Calu3 (cell line): ENCODE results near the gene ALDH9A1. TPM values are rescaled to one million over a fixed set of nuclear protein-coding genes. Genes with fewer than 3 reads are reported as not detected.

ENCODE experiments used
- BruUV-seq: library from RNA; stranded (reverse); fragments of 400-500 nt; replicated peaks from 2 replicates; lab custom pipeline; 2021; lab: Mats Ljungman, UMichigan
- CTCF ChIA-PET: fragments of 300-600 bp; sonication (Branson Sonifier 250); formaldehyde crosslinking; loops from one replicate; lab custom pipeline; 2022; ENCODE audit warnings: antibody characterized with exemption; lab: Charles Lee
- DNase-seq: peaks from one replicate; pipeline ENCODE4 v3.0.0; 2022
- H3K27ac Mint-ChIP-seq: one replicate; pipeline ENCODE4 v1.8.0; 2022; ENCODE audit warnings: mixed read lengths; ENCODE audit not compliant: unreplicated experiment
- H3K27me3 Mint-ChIP-seq: one replicate; pipeline ENCODE4 v1.8.0; 2022; ENCODE audit warnings: mixed read lengths; ENCODE audit not compliant: unreplicated experiment
- H3K36me3 Mint-ChIP-seq: one replicate; pipeline ENCODE4 v1.8.0; 2022; ENCODE audit warnings: mild to moderate bottlenecking, moderate library complexity, mixed read lengths; ENCODE audit not compliant: insufficient read depth, unreplicated experiment
- H3K4me1 Mint-ChIP-seq: one replicate; pipeline ENCODE4 v1.8.0; 2022; ENCODE audit warnings: mild to moderate bottlenecking, low read depth, mixed read lengths; ENCODE audit not compliant: unreplicated experiment
- H3K4me3 Mint-ChIP-seq: one replicate; pipeline ENCODE4 v1.8.0; 2022; ENCODE audit warnings: mild to moderate bottlenecking, low read depth, moderate library complexity, mixed read lengths; ENCODE audit not compliant: unreplicated experiment
- H3K9me3 Mint-ChIP-seq: one replicate; pipeline ENCODE4 v1.8.0; 2022; ENCODE audit warnings: low read depth, mixed read lengths; ENCODE audit not compliant: unreplicated experiment
- CTCF ChIP-seq: fragments of 200-600 bp; IDR thresholded peaks from one replicate; pipeline ENCODE4 v1.8.0; 2022; ENCODE audit warnings: antibody characterized with exemption; ENCODE audit not compliant: unreplicated experiment
- intact Hi-C: fragments of 100-400 bp; cut with micrococcal nuclease; formaldehyde crosslinking; loops from one replicate; pipeline ENCODE4 v1.10.0; 2022; ENCODE audit not compliant: unreplicated experiment
- total RNA-seq: library from RNA; stranded (reverse); gene quantifications from 2 replicates; pipeline ENCODE4 v1.2.3, GENCODE V29; 2022

Gene ALDH9A1
- total RNA-seq, 1 experiment from 2014 or later: 57.0 TPM

- BruUV-seq: no TSS peak
- CTCF ChIA-PET: interaction anchor here (0.7 kb wide), 1 partner anchor 1285 kb away, joined by 3 read pairs; no protein-coding TSS in a partner anchor
- intact Hi-C loops: loop anchor here (5.0 kb wide), 2 partner anchors 48 to 257 kb away; partner anchors contain the start of gene ALDH9A1
- H3K4me3 Mint-ChIP-seq: no peak overlapping the region
- no peaks in the 10 kb centered on the region for H3K9me3 Mint-ChIP-seq
- no peak for DNase-seq
- peaks cover 32% of the 10 kb centered on the region for H3K4me1 Mint-ChIP-seq
- no peak for TF ChIP-seq CTCF
- H3K27ac Mint-ChIP-seq: no peak overlapping the region
- peaks cover 5% of the 10 kb centered on the region for H3K36me3 Mint-ChIP-seq
- no peaks in the 10 kb centered on the region for H3K27me3 Mint-ChIP-seq
These were observed 49.3 kb downstream of the ALDH9A1 start for GRCh38 chr1:165648919-165649572.

- H3K36me3 Mint-ChIP-seq: peaks cover 5% of the 10 kb centered on the region
- intact Hi-C loops: loop anchor here (5.0 kb wide), 2 partner anchors 49 to 256 kb away; partner anchors contain the start of gene ALDH9A1
- no peaks in the 10 kb centered on the region for H3K27me3 Mint-ChIP-seq
- DNase-seq: no peak
- peaks cover 32% of the 10 kb centered on the region for H3K4me1 Mint-ChIP-seq
- TF ChIP-seq CTCF: no peak
- CTCF ChIA-PET: interaction anchor here (0.7 to 1.1 kb wide), 2 partner anchors 10 to 50 kb away, joined by 3 read pairs; no protein-coding TSS in a partner anchor
- H3K27ac Mint-ChIP-seq: no peak overlapping the region
- no peak overlapping the region for H3K4me3 Mint-ChIP-seq
- H3K9me3 Mint-ChIP-seq: no peaks in the 10 kb centered on the region
- no TSS peak for BruUV-seq
These were observed 50.4 kb downstream of the ALDH9A1 start for GRCh38 chr1:165647970-165648369.

- no TSS peak for BruUV-seq
- Mint-ChIP-seq H3K9me3 (no peaks in the 10 kb centered on the region), H3K36me3 (peaks cover 5% of the 10 kb centered on the region), H3K4me3 (no peak overlapping the region), H3K27me3 (no peaks in the 10 kb centered on the region), H3K27ac (no peak overlapping the region), H3K4me1 (peaks cover 32% of the 10 kb centered on the region)
- no peak for DNase-seq
- intact Hi-C loops: loop anchor here (5.0 kb wide), 2 partner anchors 50 to 255 kb away; partner anchors contain the start of gene ALDH9A1
- TF ChIP-seq CTCF: no peak
- CTCF ChIA-PET: interaction anchor here (0.7 to 1.1 kb wide), 3 partner anchors 10 to 473 kb away, joined by 3 read pairs; no protein-coding TSS in a partner anchor
These were observed 50.8 kb downstream of the ALDH9A1 start for GRCh38 chr1:165647517-165647916.

- H3K27ac Mint-ChIP-seq: peak overlapping the region; percentile 79
- no peaks in the 10 kb centered on the region for H3K9me3 Mint-ChIP-seq
- H3K36me3 Mint-ChIP-seq: peaks cover 5% of the 10 kb centered on the region
- no TSS peak for BruUV-seq
- H3K4me1 Mint-ChIP-seq: peaks cover 32% of the 10 kb centered on the region
- DNase-seq: peak; percentile 83
- intact Hi-C loops: loop anchor here (5.0 kb wide), 2 partner anchors 51 to 254 kb away; partner anchors contain the start of gene ALDH9A1
- CTCF ChIA-PET: interaction anchor here (0.6 to 1.8 kb wide), 8 partner anchors 8 to 253 kb away, joined by 3 to 8 read pairs (median 4); no protein-coding TSS in a partner anchor
- TF ChIP-seq CTCF: no peak
- H3K4me3 Mint-ChIP-seq: peak overlapping the region; percentile 32
- H3K27me3 Mint-ChIP-seq: no peaks in the 10 kb centered on the region
These were observed 52.6 kb downstream of the ALDH9A1 start for GRCh38 chr1:165645654-165646366.
